ENCODE data around the gene HDAC6.

DNA sequence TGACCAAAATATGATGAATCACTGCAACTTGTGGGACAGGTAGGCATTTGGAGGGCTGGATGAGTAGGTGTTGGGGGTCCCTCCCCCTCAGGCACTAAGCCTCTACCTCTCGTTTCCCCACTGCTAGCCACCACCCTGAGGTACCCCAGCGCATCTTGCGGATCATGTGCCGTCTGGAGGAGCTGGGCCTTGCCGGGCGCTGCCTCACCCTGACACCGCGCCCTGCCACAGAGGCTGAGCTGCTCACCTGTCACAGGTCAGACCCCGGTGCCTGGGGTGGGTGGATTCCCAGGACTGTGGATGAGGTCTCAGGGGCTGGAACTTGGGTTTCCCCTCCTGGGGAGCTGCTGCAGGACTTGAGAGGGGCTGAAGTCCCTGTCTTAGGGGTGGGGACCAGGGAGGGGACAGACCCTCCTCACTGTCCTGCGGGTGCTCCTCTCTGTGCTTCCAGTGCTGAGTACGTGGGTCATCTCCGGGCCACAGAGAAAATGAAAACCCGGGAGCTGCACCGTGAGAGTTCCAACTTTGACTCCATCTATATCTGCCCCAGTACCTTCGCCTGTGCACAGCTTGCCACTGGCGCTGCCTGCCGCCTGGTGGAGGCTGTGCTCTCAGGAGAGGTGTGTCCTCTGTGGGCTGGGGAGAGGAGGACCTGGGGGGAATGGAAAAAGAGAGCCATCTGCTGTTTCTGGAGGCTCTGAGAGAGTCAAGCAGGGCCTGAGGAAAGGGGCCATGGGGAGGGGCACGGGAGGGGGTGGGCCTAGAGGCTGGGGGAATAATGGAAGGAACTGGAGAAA is 14.3 kb downstream of the HDAC6 start:
- TF ChIP-seq CTCF (IDR thresholded peaks at IDR 0.05) (no peak), POLR2A (IDR thresholded peaks at IDR 0.05) (no peak)
